ENCODE results near the gene ADAM12.

DNA sequence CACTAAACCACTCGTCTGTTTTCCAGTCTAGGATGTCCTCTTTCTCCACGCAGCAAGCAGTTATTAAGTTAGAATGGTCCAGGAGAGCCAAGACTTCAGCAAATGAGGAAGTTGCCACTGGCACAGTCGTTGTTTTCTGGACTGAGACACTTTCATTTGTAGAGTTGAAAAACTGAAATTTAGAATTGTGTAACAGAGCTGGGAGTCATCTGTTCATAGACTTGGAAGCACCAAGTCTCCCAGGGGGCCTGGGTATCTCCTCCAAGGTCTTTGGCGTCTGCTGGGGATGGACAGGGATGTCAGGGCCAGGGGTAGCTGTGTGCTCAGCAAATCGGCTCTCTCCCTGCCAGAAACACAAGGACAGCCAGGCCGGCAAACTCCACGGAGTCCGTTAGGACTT, 283.5 kb downstream of the ADAM12 start:
- TF ChIP-seq POLR2AphosphoS5 (IDR thresholded peaks at IDR 0.05) (no peak), EP300 (IDR thresholded peaks at IDR 0.05) (no peak), POLR2A (IDR thresholded peaks at IDR 0.05) (no peak)

Data from sigmoid colon (tissue), 4 donors.